Measurements from ENCODE around the gene TMEM236. TPM values are rescaled to one million over a fixed set of nuclear protein-coding genes. Genes with fewer than 3 reads are reported as not detected.

TMEM236 gene
- total RNA-seq, 8 experiments from 2014 or later: 0.04 to 0.24 (median 0.09) TPM

DNA sequence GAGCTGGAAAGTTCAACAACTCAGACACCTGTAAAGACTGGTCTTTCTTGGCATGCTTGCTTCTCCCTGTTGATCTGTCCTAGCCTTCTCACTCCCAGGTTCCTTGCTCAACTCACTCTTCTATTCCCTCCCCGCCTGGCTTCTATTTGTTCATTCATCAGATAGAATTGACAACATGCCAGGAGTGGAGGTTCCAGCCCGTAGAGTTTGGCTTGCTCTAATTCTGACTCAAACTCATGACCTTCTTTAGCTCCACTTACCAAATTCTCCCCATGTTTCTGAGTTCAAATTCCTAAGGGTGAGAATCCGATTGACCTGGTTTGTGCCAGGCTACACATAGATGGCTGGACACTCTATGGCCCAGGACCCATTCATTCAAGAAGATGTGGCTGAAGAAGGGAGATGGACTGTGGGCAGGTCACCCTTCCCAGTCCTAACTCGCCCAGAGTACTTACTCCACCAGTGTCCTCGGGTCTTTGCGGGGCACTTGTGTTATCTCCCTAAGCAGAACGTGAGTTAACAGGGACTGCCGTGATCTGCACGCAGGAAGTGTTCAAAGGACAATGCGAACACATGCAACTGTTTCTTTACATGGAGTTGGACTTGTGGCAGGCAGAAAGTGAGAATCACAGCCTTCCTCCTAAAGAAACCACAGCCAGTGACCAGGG is 4.0 kb upstream of the TMEM236 start:
- in situ Hi-C loops (cut with MboI; ENCODE audit: low pct_unique_long_range_greater_than_20kb in 2 of 9, low sequenced_read_pairs in 9 of 9, unreplicated experiment in 9 of 9): loop anchor here in 2 of 9 experiments (25.0 kb wide), 1 partner anchor 136 kb away; the partner anchor contains the start of gene HACD1 (in 2 of the 2)
- no peak for ATAC-seq (replicated peaks in 6 of 8)
- Histone ChIP-seq H3K27ac (no peak overlapping the region), H3K4me1 (replicated peaks in 1 of 2) (no peaks in the 10 kb centered on the region), H3K4me3 (no peak overlapping the region)
- 56 to 95% (median 83%) methylated on average over 1 to 8 of the region's 10 CpGs; no CpG with 5 or more reads in 2 of the 10 experiments for WGBS, 10 experiments

DNA sequence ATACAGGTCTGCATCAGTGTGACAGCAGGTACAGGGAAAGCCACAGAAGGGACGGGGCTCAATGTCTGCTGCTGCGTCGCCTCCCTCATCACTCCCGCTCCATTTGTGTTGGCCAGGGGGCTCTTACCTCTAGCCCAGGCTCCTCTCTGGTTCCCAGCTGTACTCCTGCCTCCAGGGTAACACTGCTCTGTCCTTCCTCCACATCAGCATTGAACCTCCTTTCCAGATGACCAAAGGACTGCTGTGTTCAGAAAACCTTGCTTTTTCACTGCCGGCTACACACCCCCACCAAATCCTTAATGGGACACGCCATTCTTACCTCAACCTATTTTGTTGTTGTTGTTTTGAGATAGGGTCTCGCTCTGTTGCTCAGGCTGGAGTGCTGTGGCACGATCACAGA is 2.1 kb upstream of the TMEM236 start:
- no peak overlapping the region for H3K27ac ChIP-seq
- no peak overlapping the region for H3K4me3 ChIP-seq
- ATAC-seq (replicated peaks in 6 of 8): no peak
- in situ Hi-C loops (cut with MboI; ENCODE audit: low pct_unique_long_range_greater_than_20kb in 2 of 9, low sequenced_read_pairs in 9 of 9, unreplicated experiment in 9 of 9): loop anchor here in 2 of 9 experiments (25.0 kb wide), 1 partner anchor 138 kb away; the partner anchor contains the start of gene HACD1 (in 2 of the 2)
- 67 to 100% (median 94%) methylated on average over 1 to 3 of the region's 8 CpGs; no CpG with 5 or more reads in 5 of the 10 experiments for WGBS, 10 experiments
- H3K4me1 ChIP-seq (replicated peaks in 1 of 2): no peaks in the 10 kb centered on the region

DNA sequence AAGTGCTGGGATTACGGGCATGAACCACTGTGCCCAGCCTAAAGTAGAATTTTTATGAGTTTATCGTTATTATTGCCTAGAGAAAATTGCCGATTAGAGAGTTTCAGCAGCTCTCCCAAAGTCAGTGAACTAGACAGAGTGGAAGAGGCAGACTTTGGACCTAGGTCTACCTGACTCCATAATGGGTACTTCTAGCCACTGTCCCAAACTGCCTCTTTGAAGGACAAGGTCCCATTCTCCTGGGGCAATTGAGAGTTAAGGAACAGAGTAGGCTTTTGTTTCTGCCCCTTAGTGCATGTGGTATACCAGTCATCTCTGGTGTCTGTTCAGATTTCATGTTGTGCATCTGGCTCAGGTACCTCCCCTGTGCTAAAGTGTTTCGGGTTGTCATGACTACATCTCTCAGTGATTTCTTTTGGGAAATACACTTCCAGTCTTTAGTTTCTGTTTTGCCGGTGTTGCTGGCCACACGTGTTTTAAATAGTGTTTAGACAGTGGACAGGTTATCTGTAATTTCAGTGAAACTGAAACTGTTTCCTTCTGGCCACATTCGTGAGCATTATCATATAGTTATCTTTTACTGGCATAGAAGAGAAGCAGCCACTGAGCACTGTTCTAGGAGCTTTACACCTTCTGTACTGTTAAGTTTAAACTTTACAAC is 4.7 kb downstream of the TMEM236 start:
- ATAC-seq (replicated peaks in 6 of 8): peak in 3 of 8 experiments; percentile 27 to 82 (median 72)
- 37 to 96% (median 87%) methylated on average over 1 to 7 of the region's 7 CpGs for WGBS, 10 experiments
- Histone ChIP-seq H3K27ac (no peak overlapping the region), H3K4me3 (no peak overlapping the region), H3K4me1 (replicated peaks in 1 of 2) (no peaks in the 10 kb centered on the region)
- in situ Hi-C loops (cut with MboI; ENCODE audit: low pct_unique_long_range_greater_than_20kb in 2 of 9, low sequenced_read_pairs in 9 of 9, unreplicated experiment in 9 of 9): no loop called here

- 57 to 100% (median 83%) methylated on average over 1 to 2 of the region's 2 CpGs; no CpG with 5 or more reads in 1 of the 10 experiments for WGBS, 10 experiments
Measured at GRCh38 chr10:17758200-17758599, 6.2 kb downstream of the TMEM236 start.

DNA sequence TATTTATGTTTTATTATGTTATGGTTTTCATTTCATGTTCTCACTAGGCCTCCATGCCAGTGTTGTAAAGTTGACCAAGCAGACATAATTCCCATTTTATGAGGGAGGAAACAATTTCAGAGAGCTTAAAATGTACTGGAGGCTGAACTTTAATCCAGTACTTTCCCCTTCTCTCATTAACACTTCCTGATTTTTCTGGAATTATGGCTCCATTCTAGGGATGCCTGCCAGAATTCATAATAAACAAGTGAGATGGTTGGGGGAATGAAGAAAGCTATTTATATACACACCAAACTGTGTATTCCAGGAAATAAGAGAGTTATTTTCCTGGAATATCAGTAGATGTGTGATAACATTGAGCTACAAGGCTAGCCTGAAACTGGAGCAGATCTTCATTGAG is 6.9 kb downstream of the TMEM236 start:
- no peaks in the 10 kb centered on the region for H3K4me1 ChIP-seq (replicated peaks in 1 of 2)
- in situ Hi-C loops (cut with MboI; ENCODE audit: low pct_unique_long_range_greater_than_20kb in 2 of 9, low sequenced_read_pairs in 9 of 9, unreplicated experiment in 9 of 9): no loop called here
- H3K4me3 ChIP-seq: no peak overlapping the region
- H3K27ac ChIP-seq: no peak overlapping the region
- ATAC-seq (replicated peaks in 6 of 8): no peak

More at GRCh38 chr10:17758200-17758599, 6.2 kb downstream of the TMEM236 start:
- peak in 2 of 8 experiments; percentile 53 to 59 for ATAC-seq (replicated peaks in 6 of 8)
- no peak overlapping the region for H3K4me3 ChIP-seq
- in situ Hi-C loops (cut with MboI; ENCODE audit: low pct_unique_long_range_greater_than_20kb in 2 of 9, low sequenced_read_pairs in 9 of 9, unreplicated experiment in 9 of 9): no loop called here
- H3K4me1 ChIP-seq (replicated peaks in 1 of 2): no peaks in the 10 kb centered on the region
- H3K27ac ChIP-seq: no peak overlapping the region

GRCh38 chr10:17764142-17764541 is 12.1 kb downstream of the TMEM236 start:
- no peak overlapping the region for H3K4me3 ChIP-seq
- ATAC-seq (replicated peaks in 6 of 8): no peak
- no peak overlapping the region for H3K27ac ChIP-seq
- no peaks in the 10 kb centered on the region for H3K4me1 ChIP-seq (replicated peaks in 1 of 2)
- in situ Hi-C loops (cut with MboI; ENCODE audit: low pct_unique_long_range_greater_than_20kb in 2 of 9, low sequenced_read_pairs in 9 of 9, unreplicated experiment in 9 of 9): no loop called here
- 0 to 78% (median 27%) methylated on average over 1 to 4 of the region's 4 CpGs; no CpG with 5 or more reads in 3 of the 10 experiments for WGBS, 10 experiments

- H3K4me3 ChIP-seq: no peak overlapping the region
- 35 to 90% (median 56%) methylated on average over 1 to 3 of the region's 3 CpGs; no CpG with 5 or more reads in 4 of the 10 experiments for WGBS, 10 experiments
- in situ Hi-C loops (cut with MboI; ENCODE audit: low pct_unique_long_range_greater_than_20kb in 2 of 9, low sequenced_read_pairs in 9 of 9, unreplicated experiment in 9 of 9): no loop called here
- no peak overlapping the region for H3K27ac ChIP-seq
- H3K4me1 ChIP-seq (replicated peaks in 1 of 2): no peaks in the 10 kb centered on the region
- no peak for ATAC-seq (replicated peaks in 6 of 8)
Measured at GRCh38 chr10:17765602-17766001, 13.6 kb downstream of the TMEM236 start.

DNA sequence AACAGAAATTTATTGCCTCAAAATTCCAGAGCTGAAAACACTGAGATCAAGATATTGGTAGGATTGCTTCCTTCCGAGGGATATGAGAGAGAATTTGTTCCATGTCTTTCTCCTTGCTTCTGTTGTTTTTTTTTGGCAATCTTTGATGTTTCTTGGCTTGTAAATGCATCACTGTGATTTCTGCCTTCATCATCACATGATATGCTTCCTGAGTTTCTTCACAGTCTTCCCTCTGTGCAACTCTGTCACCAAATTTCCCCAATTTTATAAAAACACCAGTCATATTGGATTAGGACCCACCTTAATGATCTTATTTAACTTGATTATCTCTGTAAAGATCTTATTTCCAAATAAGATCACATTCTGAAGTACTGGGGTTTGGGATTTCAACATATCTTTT is 14.7 kb downstream of the TMEM236 start:
- 86 to 100% (median 100%) methylated on average over 1 of the region's 1 CpG; no CpG with 5 or more reads in 1 of the 10 experiments for WGBS, 10 experiments
- H3K4me3 ChIP-seq: no peak overlapping the region
- no peak for ATAC-seq (replicated peaks in 6 of 8)
- no peak overlapping the region for H3K27ac ChIP-seq
- in situ Hi-C loops (cut with MboI; ENCODE audit: low pct_unique_long_range_greater_than_20kb in 2 of 9, low sequenced_read_pairs in 9 of 9, unreplicated experiment in 9 of 9): no loop called here
- no peaks in the 10 kb centered on the region for H3K4me1 ChIP-seq (replicated peaks in 1 of 2)

GRCh38 chr10:17768496-17768895 is 16.5 kb downstream of the TMEM236 start:
- WGBS, 10 experiments: 80 to 97% (median 88%) methylated on average over 1 to 5 of the region's 5 CpGs
- Histone ChIP-seq H3K4me3 (no peak overlapping the region), H3K27ac (no peak overlapping the region), H3K4me1 (replicated peaks in 1 of 2) (no peaks in the 10 kb centered on the region)
- ATAC-seq (replicated peaks in 6 of 8): no peak
- in situ Hi-C loops (cut with MboI; ENCODE audit: low pct_unique_long_range_greater_than_20kb in 2 of 9, low sequenced_read_pairs in 9 of 9, unreplicated experiment in 9 of 9): no loop called here

GRCh38 chr10:17768957-17769356 is 17.0 kb downstream of the TMEM236 start:
- Histone ChIP-seq H3K4me3 (no peak overlapping the region), H3K27ac (no peak overlapping the region), H3K4me1 (replicated peaks in 1 of 2) (no peaks in the 10 kb centered on the region)
- no peak for ATAC-seq (replicated peaks in 6 of 8)
- WGBS, 10 experiments: 40 to 100% (median 55%) methylated on average over 1 to 5 of the region's 5 CpGs
- in situ Hi-C loops (cut with MboI; ENCODE audit: low pct_unique_long_range_greater_than_20kb in 2 of 9, low sequenced_read_pairs in 9 of 9, unreplicated experiment in 9 of 9): no loop called here

DNA sequence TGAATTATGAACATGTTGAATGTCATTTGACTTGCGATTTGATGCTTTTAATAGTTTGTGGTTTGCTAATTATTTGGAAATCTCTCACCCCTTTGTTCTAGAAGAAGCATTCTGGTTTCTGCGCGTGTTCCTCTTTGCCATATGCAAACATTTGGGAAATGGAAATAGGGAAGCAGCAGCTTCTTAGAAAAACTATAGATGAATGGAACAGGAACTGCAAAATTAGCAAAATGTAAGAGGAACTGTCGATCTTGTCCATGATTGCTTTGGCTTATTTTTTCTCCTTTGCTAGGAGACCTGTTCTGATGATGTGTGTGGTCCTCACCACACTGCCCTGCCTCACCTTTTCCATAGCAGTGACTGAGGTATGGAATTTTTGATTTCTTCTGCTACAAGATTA is 19.0 kb downstream of the TMEM236 start:
- 0 to 100% (median 84%) methylated on average over 2 to 4 of the region's 4 CpGs; no CpG with 5 or more reads in 1 of the 10 experiments for WGBS, 10 experiments
- Histone ChIP-seq H3K4me1 (replicated peaks in 1 of 2) (no peaks in the 10 kb centered on the region), H3K27ac (no peak overlapping the region), H3K4me3 (no peak overlapping the region)
- in situ Hi-C loops (cut with MboI; ENCODE audit: low pct_unique_long_range_greater_than_20kb in 2 of 9, low sequenced_read_pairs in 9 of 9, unreplicated experiment in 9 of 9): no loop called here
- no peak for ATAC-seq (replicated peaks in 6 of 8)

DNA sequence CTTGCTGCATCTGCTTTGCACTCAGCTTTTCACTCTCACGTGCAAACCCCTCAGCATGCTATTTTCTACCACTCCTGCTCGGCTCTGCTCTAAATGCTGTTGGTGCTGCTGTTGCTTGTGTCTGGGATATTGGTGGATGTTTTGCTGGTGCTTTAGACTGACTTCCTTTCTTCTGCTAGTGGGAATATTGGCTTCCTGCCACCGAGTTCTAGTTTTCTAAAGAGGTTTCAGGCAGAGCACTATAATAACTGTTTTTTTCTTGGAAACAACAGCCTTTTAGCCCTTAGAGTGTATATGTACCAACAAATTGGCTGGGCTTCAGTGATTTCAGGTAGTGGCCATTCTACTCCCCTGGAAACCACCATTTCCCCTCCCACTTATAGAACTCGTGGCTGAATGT is 27.8 kb downstream of the TMEM236 start:
- no peaks in the 10 kb centered on the region for H3K4me1 ChIP-seq (replicated peaks in 1 of 2)
- 14 to 84% (median 62%) methylated on average over 1 to 4 of the region's 4 CpGs; no CpG with 5 or more reads in 2 of the 10 experiments for WGBS, 10 experiments
- no peak overlapping the region for H3K27ac ChIP-seq
- ATAC-seq (replicated peaks in 6 of 8): peak in 1 of 8 experiments; percentile 52
- no peak overlapping the region for H3K4me3 ChIP-seq
- in situ Hi-C loops (cut with MboI; ENCODE audit: low pct_unique_long_range_greater_than_20kb in 2 of 9, low sequenced_read_pairs in 9 of 9, unreplicated experiment in 9 of 9): no loop called here

GRCh38 chr10:17780727-17781126 is 28.7 kb downstream of the TMEM236 start:
- Histone ChIP-seq H3K27ac (no peak overlapping the region), H3K4me3 (no peak overlapping the region), H3K4me1 (replicated peaks in 1 of 2) (no peaks in the 10 kb centered on the region)
- ATAC-seq (replicated peaks in 6 of 8): no peak
- WGBS, 10 experiments: 60 to 100% (median 86%) methylated on average over 1 to 4 of the region's 4 CpGs; no CpG with 5 or more reads in 3 of the 10 experiments
- in situ Hi-C loops (cut with MboI; ENCODE audit: low pct_unique_long_range_greater_than_20kb in 2 of 9, low sequenced_read_pairs in 9 of 9, unreplicated experiment in 9 of 9): no loop called here

Measured in motor neuron (in vitro differentiated cells).